ENCODE results near the gene PCDHGA1.

Gene PCDHGA1

DNA sequence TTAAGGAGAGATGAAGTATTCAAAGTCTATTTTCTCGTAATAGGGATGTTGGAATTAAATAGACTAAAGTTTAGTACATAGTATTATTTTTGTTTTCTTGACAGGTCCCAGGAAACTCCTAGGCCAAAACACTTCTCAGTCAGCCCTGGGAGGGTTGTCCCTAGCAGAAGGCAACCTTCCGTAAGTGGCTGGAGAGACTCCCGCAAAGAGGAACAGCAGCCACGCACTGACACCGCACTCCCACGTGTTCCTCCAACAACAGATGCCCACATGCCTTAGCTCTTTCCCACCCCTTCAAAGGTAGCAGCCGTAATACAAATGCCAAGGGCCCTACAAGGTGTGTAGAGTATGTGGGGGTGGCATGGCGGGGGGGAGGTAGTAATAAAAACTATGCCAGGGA lies 187.0 kb downstream of the PCDHGA1 start:
- no peak for DNase-seq (ENCODE audit: low read depth)
- TF ChIP-seq, protein P1, sequence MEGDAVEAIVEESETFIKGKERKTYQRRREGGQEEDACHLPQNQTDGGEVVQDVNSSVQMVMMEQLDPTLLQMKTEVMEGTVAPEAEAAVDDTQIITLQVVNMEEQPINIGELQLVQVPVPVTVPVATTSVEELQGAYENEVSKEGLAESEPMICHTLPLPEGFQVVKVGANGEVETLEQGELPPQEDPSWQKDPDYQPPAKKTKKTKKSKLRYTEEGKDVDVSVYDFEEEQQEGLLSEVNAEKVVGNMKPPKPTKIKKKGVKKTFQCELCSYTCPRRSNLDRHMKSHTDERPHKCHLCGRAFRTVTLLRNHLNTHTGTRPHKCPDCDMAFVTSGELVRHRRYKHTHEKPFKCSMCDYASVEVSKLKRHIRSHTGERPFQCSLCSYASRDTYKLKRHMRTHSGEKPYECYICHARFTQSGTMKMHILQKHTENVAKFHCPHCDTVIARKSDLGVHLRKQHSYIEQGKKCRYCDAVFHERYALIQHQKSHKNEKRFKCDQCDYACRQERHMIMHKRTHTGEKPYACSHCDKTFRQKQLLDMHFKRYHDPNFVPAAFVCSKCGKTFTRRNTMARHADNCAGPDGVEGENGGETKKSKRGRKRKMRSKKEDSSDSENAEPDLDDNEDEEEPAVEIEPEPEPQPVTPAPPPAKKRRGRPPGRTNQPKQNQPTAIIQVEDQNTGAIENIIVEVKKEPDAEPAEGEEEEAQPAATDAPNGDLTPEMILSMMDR (IDR thresholded peaks at IDR 0.05; ENCODE audit: insufficient read depth, low read depth, low read length, missing control alignments) = no peak
- H3K4me3 ChIP-seq (ENCODE audit: low read depth, low read length) = no peak overlapping the region

DNA sequence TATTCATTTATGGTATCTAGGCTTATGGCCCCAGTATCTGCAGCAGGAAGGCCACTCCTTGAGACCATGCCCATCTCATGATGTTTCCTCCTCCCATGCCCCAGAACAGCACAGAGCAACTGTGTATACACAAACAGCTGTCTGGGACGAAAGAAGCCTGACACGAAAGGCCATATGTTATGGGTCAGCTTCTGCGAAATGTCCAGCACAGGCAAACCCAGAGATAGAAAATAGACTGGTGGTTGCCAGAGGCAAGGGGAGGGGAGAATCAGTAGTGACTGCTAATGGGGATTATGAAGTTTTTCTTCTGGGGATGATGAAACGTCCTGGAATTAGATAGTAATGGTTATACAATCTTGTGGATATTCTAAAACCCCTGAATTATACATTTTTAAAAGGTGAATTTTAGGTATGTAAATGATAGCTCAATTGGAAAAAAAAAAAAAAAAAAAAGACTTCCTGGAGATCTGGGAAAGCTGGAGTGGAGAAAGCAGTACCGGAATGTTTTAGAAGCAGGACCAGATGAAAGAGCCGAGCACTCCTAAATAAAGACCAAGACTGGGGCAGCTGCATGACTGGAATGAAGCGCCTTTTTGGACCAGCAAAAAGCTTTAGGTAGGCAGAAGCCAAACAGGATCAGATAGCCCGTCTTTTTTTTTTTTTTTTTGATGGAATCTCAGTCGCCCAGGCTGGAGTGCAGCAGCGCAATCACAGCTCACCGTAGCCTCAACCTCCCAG lies 187.7 kb downstream of the PCDHGA1 start:
- no peak overlapping the region for H3K4me3 ChIP-seq (ENCODE audit: low read depth, low read length)
- DNase-seq (ENCODE audit: low read depth) = no peak
- TF ChIP-seq, protein P1 (IDR thresholded peaks at IDR 0.05; ENCODE audit: insufficient read depth, low read depth, low read length, missing control alignments) = no peak

DNA sequence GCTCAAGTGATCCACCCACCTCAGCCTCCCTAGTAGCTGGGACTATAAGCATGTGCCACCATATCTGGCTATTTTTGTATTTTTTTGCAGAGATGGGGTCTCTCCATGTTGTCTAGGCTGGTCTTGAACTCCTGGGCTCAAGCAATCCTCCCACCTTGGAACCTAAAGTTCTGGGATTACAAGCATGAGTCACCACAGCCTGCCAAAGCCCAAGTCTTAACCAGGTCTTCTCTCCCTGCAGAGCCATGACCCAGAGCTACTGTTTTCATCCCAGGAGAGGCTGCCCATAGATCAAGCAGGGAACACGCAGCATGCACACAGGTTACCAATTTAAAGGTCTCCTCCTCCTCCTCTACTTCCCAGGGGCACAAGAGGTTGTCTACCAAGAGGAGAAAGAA lies 188.3 kb downstream of the PCDHGA1 start:
- DNase-seq (ENCODE audit: low read depth) = no peak
- TF ChIP-seq, protein P1 (IDR thresholded peaks at IDR 0.05; ENCODE audit: insufficient read depth, low read depth, low read length, missing control alignments) = no peak
- H3K4me3 ChIP-seq (ENCODE audit: low read depth, low read length) = no peak overlapping the region

DNA sequence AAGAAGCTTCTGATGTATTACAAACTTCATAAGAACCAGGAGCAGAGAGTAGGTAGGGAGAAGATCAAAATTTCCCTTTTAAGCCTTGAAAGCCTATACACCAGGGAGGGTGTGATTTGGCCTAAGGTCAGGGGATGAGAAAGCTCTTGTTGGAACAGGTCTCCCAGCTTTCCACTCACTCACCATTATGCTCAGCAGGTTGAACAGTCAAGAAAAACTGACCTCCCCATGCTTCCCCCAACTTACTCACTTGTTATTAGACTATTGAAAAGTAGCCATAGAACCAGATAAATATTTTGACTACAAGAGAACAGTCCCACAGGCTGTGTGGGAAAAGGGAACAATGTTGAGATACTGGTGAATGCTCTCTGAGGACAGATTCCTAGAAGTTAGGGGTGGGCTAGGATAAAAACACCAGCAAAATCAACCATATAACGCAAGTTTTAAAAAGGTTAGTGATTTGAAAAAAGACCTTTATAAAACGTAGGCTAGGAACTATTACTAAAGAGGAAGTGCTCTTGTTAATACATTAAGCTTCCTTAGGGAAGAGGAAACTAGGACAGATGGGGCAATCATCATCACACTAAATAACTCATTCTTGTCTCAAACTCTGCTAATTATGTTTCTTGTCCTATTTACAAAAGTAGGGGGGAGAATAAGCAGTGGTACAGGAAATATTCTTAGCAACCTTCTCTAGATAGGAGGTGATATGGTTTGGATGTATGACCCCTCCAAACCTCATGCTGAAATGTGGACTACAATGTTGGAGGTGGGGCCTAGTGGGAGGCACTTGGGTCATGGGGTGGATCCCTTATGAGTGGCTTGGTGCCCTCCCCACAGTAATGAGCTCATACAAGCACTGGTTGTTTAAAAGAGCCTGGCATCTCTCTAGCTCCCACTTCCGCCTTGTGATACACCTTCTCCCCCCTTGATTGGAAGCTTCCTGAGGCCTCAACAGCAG lies 189.6 kb downstream of the PCDHGA1 start:
- no peak overlapping the region for H3K4me3 ChIP-seq (ENCODE audit: low read depth, low read length)
- no peak for DNase-seq (ENCODE audit: low read depth)
- TF ChIP-seq, protein P1 (IDR thresholded peaks at IDR 0.05; ENCODE audit: insufficient read depth, low read depth, low read length, missing control alignments) = no peak

DNA sequence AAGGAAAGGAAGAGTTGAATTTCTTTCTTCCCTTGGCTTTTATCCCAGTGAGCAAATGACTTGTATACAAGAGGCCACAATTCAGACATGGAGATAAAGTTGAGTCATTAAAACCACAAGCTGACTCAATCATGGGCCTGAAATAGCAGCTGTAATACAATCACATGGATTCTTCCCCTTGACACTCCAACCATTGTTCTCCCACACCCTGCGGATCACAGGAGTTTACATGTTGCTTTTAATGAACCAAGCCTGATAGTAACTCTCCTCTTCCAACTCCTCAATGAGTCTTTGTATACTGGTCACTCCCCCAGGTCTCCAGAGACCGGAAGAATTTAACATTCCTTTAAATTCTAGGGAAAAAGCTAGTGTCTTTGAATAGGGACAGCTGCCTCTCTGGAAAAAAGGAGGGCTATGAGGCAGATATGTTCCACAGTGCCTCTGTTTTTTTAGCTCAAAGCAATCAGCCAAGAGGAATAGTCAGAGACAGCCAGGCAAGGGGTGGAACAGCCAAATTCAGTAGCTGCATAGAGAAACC lies 191.0 kb downstream of the PCDHGA1 start:
- no peak for DNase-seq (ENCODE audit: low read depth)
- TF ChIP-seq, protein P1 (IDR thresholded peaks at IDR 0.05; ENCODE audit: insufficient read depth, low read depth, low read length, missing control alignments) = no peak
- no peak overlapping the region for H3K4me3 ChIP-seq (ENCODE audit: low read depth, low read length)

DNA sequence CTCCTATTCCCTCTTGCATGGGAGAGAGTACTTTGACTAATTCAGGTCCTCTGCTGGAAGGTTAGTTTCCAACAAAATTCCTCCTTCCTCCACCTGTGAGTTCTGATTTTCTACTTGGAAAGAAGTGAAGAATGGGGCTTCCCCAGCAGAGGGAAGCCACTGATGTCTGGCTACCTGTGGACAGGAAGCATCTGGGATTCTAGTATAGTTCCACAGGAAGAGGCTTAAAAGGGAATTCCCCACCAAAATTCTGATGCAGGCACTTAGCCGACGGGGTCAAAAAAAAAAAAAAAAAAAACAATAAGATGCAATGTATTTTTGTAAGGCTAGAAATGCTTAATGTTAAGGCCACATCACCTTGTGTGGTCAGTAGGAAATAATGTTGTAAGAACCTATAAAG lies 192.0 kb downstream of the PCDHGA1 start:
- no peak for DNase-seq (ENCODE audit: low read depth)
- TF ChIP-seq, protein P1 (IDR thresholded peaks at IDR 0.05; ENCODE audit: insufficient read depth, low read depth, low read length, missing control alignments) = no peak
- H3K4me3 ChIP-seq (ENCODE audit: low read depth, low read length) = no peak overlapping the region
